Fibroblast of the aortic adventitia (primary cell): ENCODE data around the gene DYNLT1. TPM values are rescaled to one million over a fixed set of nuclear protein-coding genes. Genes with fewer than 3 reads are reported as not detected.

ENCODE experiments used
- DNase-seq: peaks from one replicate; pipeline ENCODE4 v3.0.0-alpha.2; 2010; ENCODE audit warnings: low read depth
- H3K4me3 ChIP-seq: 2 replicates; pipeline ENCODE4 v1.5.1; 2011; ENCODE audit warnings: low read depth, mild to moderate bottlenecking, control low read depth, low read length, moderate library complexity
- CTCF ChIP-seq: IDR thresholded peaks from 2 replicates; pipeline ENCODE4 v1.5.1; 2011; ENCODE audit warnings: mild to moderate bottlenecking, low read length, control low read depth, inconsistent platforms; ENCODE audit not compliant: insufficient read depth
- total RNA-seq: library from RNA; depleted of rRNA; stranded (reverse); fragments of >200 nt; gene quantifications from 2 replicates; pipeline ENCODE4 v1.2.3, GENCODE V29; 2012; ENCODE audit warnings: low replicate concordance

The DYNLT1 gene
- total RNA-seq, 1 donor, result 138 TPM

GRCh38 chr6:158603261-158604047, 41.1 kb downstream of the DYNLT1 start:
- DNase-seq, result peak; percentile 7
- no peak for TF ChIP-seq CTCF
- no peak overlapping the region for H3K4me3 ChIP-seq

GRCh38 chr6:158599635-158600034, 44.9 kb downstream of the DYNLT1 start:
- no peak for DNase-seq
- TF ChIP-seq CTCF, result no peak
- no peak overlapping the region for H3K4me3 ChIP-seq

GRCh38 chr6:158597565-158597964, 47.0 kb downstream of the DYNLT1 start:
- no peak for DNase-seq
- H3K4me3 ChIP-seq, result no peak overlapping the region
- no peak for TF ChIP-seq CTCF

DNA sequence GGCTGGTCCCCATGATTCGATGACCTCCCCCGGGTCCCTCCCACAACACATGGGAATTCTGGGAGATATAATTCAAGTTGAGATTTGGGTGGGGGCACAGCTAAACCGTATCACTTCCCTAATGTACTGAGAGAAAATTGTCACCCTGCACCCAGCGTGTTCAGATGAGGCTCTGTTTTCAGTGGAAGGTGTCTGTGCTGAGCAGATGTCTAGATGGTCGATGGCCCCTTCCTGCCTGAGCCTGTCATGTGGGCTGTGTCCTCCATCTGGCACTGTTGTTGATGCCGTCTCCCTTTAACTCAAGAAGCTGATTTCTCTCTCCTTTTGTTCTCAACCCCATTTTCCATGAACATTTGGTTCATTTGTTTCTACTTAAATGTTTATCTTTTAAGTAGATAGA, 47.7 kb downstream of the DYNLT1 start:
- no peak for DNase-seq
- no peak for TF ChIP-seq CTCF
- H3K4me3 ChIP-seq, result no peak overlapping the region

DNA sequence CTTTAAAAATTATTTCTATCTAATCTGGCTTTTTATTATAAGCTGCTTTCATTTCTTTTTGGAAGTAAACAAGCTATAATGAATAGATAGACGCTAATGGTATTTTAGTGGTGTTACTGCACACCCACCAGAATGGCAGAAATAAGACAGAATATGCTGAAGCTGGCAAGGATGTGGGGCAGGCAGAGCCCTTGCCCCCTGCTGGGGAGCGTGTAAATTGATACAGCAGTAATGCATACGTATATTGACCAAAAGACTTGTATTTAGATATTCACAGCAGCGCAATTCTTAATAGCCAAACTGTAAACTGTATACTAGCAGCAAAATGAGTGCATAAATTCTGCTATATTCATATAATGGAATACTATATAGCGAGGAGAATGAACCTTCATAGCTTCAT, 49.3 kb downstream of the DYNLT1 start:
- TF ChIP-seq CTCF, result peak; percentile 34
- H3K4me3 ChIP-seq, result no peak overlapping the region
- no peak for DNase-seq

- DNase-seq, result no peak
- no peak overlapping the region for H3K4me3 ChIP-seq
- no peak for TF ChIP-seq CTCF
Observed at GRCh38 chr6:158593670-158594069, 50.9 kb downstream of the DYNLT1 start.

DNA sequence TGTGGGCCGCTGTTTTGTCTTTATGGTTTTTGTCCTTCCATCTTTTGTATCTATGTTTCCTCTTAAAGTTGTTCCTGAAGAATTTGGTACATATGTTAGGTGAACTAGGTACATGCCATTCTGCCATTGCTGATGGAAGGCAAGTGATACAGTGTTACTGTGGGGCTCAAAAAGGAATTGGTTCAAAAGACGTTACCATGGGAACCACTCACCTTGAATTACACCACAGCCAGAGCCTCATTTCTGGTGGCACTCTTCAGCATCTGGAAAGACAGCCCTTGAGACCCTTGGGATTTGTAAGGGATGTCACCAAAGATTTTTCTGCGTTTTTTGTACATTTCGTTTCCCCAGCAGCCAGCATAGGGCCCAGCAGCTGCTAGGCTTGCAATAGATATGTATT, 52.7 kb downstream of the DYNLT1 start:
- DNase-seq, result no peak
- TF ChIP-seq CTCF, result no peak

More for the DNA sequence above, 52.7 kb downstream of the DYNLT1 start:
- H3K4me3 ChIP-seq, result no peak overlapping the region
